Progenitor cell of endocrine pancreas (in vitro differentiated cells): ENCODE measurements around the gene MFSD2A. TPM values are rescaled to one million over a fixed set of nuclear protein-coding genes. Genes with fewer than 3 reads are reported as not detected.
A peak's percentile ranks its signal among the peaks of the same experiment; 100 is the strongest.

ENCODE experiments used
- DNase-seq: peaks from one replicate; pipeline ENCODE4 v3.0.0; 2021; ENCODE audit warnings: low spot score; ENCODE audit not compliant: unreplicated experiment
- H3K27ac Mint-ChIP-seq: 2 replicates; pipeline ENCODE4 v1.8.0; 2021; ENCODE audit warnings: mild to moderate bottlenecking, moderate library complexity, mixed read lengths
- H3K27me3 Mint-ChIP-seq: 2 replicates; pipeline ENCODE4 v1.8.0; 2021; ENCODE audit warnings: mixed read lengths
- H3K36me3 Mint-ChIP-seq: 2 replicates; pipeline ENCODE4 v1.8.0; 2022; ENCODE audit warnings: mixed read lengths; ENCODE audit not compliant: insufficient read depth
- H3K4me1 Mint-ChIP-seq: 2 replicates; pipeline ENCODE4 v1.8.0; 2021; ENCODE audit warnings: low read depth, mixed read lengths
- H3K4me3 Mint-ChIP-seq: 2 replicates; pipeline ENCODE4 v1.8.0; 2021; ENCODE audit warnings: low read depth, mild to moderate bottlenecking, moderate library complexity, mixed read lengths
- H3K9me3 Mint-ChIP-seq: 2 replicates; pipeline ENCODE4 v1.8.0; 2021; ENCODE audit warnings: low read depth, mixed read lengths
- CTCF ChIP-seq: fragments of 200-600 bp; sonication (generic); IDR thresholded peaks from one replicate; pipeline ENCODE4 v1.5.0; 2021; ENCODE audit warnings: antibody characterized with exemption, mild to moderate bottlenecking; ENCODE audit not compliant: unreplicated experiment
- total RNA-seq: library from RNA; stranded (reverse); gene quantifications from 2 replicates; pipeline ENCODE4 v1.2.1, GENCODE V29; 2021

MFSD2A gene
- total RNA-seq, 1 donor from 2014 or later = 1.8 TPM

DNA sequence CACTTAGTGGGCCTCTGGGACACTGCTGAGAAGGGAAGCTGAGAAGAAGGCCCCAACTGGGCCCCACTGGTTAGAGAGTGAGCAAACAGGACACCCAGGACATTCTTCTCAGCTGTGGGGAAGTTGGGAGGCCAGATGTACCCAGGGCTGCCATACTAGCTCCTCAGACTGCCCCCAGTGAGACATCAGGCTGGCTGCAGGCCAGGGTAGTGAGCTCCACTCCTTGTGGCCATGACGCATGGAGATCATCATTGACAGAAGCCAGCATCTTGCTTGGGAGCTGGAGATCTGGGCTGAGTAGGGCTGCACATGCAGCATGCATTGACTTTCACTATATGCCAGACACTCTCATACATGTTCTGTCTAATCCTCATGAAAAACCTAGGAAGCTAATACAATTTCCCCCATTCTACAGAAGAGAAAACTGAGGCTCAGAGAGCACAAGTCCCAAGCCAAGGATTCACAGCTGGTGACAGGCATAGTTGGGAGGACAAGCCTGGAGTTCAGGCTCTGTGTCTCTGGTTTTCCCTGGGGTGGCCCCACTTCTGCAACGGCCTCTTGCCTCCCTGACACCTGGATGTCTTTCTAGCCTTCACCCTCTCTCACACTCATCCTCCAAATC is 29.1 kb upstream of the MFSD2A start:
- H3K4me3 Mint-ChIP-seq = no peak overlapping the region
- TF ChIP-seq CTCF = no peak
- H3K27ac Mint-ChIP-seq = no peak overlapping the region
- DNase-seq = no peak
- no peaks in the 10 kb centered on the region for H3K9me3 Mint-ChIP-seq
- peaks cover 13% of the 10 kb centered on the region for H3K4me1 Mint-ChIP-seq
- H3K36me3 Mint-ChIP-seq = no peaks in the 10 kb centered on the region
- peaks cover 37% of the 10 kb centered on the region for H3K27me3 Mint-ChIP-seq

DNA sequence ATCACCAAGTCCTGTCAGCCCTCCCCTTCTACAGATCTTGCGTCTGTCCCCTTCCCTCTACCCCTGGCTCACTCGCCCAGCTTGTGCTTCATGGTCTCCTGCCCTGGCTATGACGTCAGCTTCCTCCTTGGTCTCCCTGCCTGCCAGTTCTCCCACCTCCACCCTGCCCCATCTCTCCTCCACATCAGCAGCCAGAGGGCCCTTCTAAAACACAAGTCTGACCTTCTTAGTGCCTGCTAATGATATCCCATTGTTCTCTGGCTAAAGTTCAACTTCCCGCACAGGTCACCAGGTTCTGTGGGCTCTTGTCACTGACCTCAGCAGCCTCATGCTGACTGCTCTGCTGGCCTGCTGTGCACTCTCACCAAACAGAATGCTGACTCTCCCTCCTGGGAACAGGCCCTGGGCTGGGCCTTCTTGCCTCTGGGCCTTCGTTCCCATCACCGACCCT is 28.6 kb upstream of the MFSD2A start:
- Mint-ChIP-seq H3K27me3 (peaks cover 36% of the 10 kb centered on the region), H3K4me3 (no peak overlapping the region)

DNA sequence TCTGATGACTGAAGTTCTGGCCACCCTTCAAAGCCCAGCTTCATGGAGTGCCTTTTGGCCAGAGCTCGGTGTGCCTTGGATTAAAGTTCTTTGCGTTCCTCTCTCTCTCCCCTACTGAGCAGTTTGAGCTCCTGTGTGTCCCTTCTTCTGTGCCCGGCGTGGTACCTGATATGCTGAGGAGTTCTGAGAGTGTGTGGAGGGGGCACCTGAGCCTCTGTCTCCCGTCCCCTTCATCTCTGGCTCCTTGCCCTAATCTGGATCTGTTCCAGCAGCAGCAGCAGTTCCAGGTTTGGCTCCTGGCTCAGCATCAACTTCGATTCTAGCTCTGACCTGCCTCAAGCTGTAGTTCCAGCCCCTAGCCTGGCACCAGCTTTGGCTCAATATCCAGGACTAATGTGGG is 28.1 kb upstream of the MFSD2A start:
- no peak for TF ChIP-seq CTCF
- Mint-ChIP-seq H3K27me3 (peaks cover 32% of the 10 kb centered on the region), H3K9me3 (no peaks in the 10 kb centered on the region), H3K36me3 (no peaks in the 10 kb centered on the region), H3K27ac (peak overlapping the region; percentile 42), H3K4me3 (no peak overlapping the region), H3K4me1 (peaks cover 13% of the 10 kb centered on the region)
- DNase-seq = no peak

More for the DNA sequence above, 28.6 kb upstream of the MFSD2A start:
- H3K4me1 Mint-ChIP-seq = peaks cover 13% of the 10 kb centered on the region
- DNase-seq = no peak
- no peak for TF ChIP-seq CTCF
- H3K36me3 Mint-ChIP-seq = no peaks in the 10 kb centered on the region
- H3K27ac Mint-ChIP-seq = peak overlapping the region; percentile 42
- no peaks in the 10 kb centered on the region for H3K9me3 Mint-ChIP-seq

DNA sequence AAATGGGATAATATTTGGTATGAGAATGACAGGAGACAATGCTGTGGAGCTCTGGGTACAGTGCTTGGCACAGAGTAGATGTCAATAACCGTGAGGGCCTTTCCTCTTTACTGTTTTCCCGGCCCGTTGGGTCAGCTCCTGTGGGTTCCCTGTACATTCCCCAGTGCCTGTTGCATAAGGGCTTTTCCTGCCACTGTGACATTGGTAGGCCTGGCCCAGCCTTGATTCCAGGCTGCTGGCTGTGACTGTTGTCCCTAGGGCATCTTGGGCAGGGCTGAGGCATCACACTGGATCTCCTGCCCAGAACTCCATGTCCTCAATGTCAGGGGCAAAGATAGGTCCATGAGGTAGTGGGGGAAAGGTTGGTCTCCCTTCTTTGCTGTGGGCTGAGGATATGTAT is 27.4 kb upstream of the MFSD2A start:
- Mint-ChIP-seq H3K4me3 (no peak overlapping the region), H3K4me1 (peaks cover 9% of the 10 kb centered on the region), H3K36me3 (no peaks in the 10 kb centered on the region), H3K9me3 (no peaks in the 10 kb centered on the region), H3K27me3 (peaks cover 24% of the 10 kb centered on the region), H3K27ac (no peak overlapping the region)
- TF ChIP-seq CTCF = no peak
- DNase-seq = no peak

DNA sequence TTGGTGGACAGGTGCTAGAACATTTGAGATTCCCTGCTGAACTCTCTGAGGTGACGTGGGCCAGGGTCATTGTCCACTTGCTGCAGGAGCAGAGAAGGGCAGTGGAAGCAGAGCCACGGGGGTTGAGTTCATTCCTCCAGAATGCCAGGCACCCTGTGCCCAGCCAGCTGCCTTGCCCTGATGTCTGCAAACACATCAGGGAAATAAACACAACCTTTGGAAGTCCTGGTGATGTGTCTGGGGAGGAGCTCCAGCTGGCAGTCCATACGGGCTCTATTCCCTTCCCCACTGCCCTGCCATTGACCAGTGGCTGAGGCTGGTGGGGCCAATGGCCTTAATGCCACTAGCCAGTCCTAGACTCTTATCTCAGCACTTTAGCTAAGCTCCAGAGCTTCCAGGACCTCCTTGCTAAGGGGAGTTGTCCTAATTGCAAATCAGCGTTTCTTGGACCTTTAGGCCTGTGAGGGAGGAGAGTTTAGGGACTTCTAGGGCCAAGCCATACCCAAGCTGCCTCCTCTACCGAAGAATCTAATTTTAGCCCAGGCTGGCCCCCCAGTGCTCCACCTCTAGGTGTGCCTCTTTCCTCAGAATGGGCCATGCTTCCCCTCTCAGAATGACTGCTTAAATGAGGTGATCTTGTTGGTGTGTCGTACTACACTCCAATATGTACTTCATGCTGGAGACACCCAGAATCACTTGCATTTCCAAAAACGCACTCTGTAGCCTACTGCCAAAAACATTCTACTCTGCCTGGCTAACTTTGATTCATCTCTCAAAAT is 25.9 kb upstream of the MFSD2A start:
- Mint-ChIP-seq H3K27me3 (peaks cover 20% of the 10 kb centered on the region), H3K27ac (no peak overlapping the region)

More for the DNA sequence above, 25.9 kb upstream of the MFSD2A start:
- H3K9me3 Mint-ChIP-seq = no peaks in the 10 kb centered on the region
- no peak overlapping the region for H3K4me3 Mint-ChIP-seq
- no peak for DNase-seq
- no peaks in the 10 kb centered on the region for H3K36me3 Mint-ChIP-seq
- peaks cover 8% of the 10 kb centered on the region for H3K4me1 Mint-ChIP-seq
- no peak for TF ChIP-seq CTCF
